Measurements from ENCODE around the gene BCS1L. TPM values are rescaled to one million over a fixed set of nuclear protein-coding genes. Genes with fewer than 3 reads are reported as not detected.

The BCS1L gene
- total RNA-seq, 2 experiments from 2014 or later = 55.2 to 67.6 TPM

DNA sequence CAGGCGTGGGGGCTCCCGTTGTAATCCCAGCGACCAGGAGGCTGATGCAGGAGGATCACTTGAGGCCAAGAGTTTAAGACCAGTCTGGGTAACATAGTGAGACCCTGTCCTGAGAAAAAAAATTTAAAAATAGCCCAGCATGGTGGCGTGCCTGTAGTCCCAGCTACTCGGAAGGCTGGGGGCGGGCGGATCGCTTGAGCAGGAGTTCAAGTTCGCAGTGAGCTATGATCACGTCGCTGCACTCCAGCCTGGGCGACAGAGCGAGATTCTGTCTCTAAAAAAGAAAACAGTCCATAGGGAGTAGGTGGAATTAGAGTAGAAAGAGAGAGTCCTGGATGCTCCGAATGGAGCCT lies 50.8 kb downstream of the BCS1L start:
- no peak for DNase-seq
- Mint-ChIP-seq H3K4me1 (peaks cover 51% of the 10 kb centered on the region), H3K4me3 (peak overlapping the region; percentile 90), H3K27me3 (peaks cover 8% of the 10 kb centered on the region), H3K9me3 (ENCODE audit: low read depth) (no peaks in the 10 kb centered on the region), H3K36me3 (peaks cover 2% of the 10 kb centered on the region), H3K27ac (no peak overlapping the region)
- CTCF ChIA-PET = interaction anchor here (0.6 to 3.2 kb wide), 24 partner anchors 8 to 584 kb away, joined by 3 to 24 read pairs (median 4); partner anchors contain the start of genes BCS1L, RNF25, STK36 and WNT10A
- ATAC-seq = no peak

DNA sequence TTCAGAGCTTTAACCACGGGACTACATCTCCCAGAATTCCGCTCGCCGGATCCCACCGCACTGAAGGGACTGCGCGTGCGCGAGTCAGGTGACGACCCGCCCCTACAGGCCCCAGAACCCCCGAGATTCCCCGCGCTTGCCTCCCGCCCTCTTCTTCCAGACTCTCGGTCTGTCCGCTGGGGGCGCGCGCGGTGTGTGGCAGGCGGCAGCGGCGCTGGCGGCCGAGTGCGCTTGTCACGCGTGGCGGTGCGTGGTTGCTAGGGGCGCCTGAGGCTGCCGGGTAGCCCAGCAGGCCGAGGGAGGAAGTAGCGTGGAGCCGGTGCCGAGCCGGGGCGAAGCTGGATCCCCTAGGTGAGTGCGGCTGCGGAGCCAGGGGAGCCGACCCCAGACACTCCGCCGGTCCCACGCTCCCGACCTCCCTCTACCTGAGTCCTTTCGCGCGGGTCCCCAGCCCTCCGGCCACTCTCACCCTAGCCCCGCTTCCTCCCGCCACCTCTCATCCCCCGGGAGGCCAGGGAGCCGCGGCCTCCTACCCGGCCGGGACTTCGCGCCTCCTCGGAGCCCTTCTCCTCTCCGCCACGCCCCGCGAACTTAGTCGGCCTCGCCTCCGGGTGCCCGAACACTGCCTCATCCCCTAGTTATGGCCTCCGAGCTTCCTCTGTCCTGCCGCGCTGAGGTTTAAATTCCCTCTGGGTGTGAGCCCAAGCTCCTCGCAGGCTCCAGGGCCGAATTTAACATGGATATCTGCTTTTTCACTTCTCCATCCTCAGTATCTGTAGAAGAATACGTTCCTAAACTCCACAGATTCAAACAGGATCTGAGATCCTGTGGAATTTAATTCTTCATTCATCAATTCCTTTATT lies 51.4 kb downstream of the BCS1L start, which contains the start of gene TTLL4:
TTLL4 (plus strand) TSS at position 149 of the 863 bp plus-strand sequence. CDS start 26,842 bp downstream, outside the sequence.
- Mint-ChIP-seq H3K4me3 (peak within 1 kb of the TSS; percentile 90), H3K9me3 (ENCODE audit: low read depth) (no peaks in the 10 kb centered on the region), H3K27ac (peak within 1 kb of the TSS; percentile 80), H3K4me1 (peaks cover 52% of the 10 kb centered on the region), H3K36me3 (peaks cover 4% of the 10 kb centered on the region), H3K27me3 (peaks cover 7% of the 10 kb centered on the region)
- DNase-seq (peak; percentile 98), ATAC-seq (peak; percentile 95)
- CTCF ChIA-PET = interaction anchor here (0.6 to 3.2 kb wide), 25 partner anchors 9 to 584 kb away, joined by 3 to 24 read pairs (median 4); partner anchors contain the start of genes BCS1L, RNF25, STK36 and WNT10A

DNA sequence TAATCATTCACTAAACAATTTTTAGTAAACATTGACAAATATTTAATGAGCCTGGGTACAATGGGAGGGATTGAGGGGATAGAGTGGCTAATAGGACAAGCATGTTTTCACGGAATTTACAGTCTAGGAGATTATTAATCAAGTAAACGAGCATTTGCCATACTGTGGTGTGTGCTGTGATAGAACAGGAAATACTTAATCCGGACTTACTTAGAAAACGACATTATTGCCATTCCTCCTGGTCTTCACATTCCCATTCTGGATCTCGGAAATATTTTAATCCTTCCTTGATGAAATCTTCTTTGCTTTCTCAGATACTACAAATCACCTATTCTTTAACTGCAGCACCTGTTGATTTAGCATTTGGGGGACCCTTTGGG lies 52.1 kb downstream of the BCS1L start:
- no peak for DNase-seq
- CTCF ChIA-PET = interaction anchor here (0.8 to 3.2 kb wide), 12 partner anchors 8 to 142 kb away, joined by 4 to 24 read pairs (median 8); partner anchors contain the start of genes BCS1L, RNF25, STK36 and ZNF142
- Mint-ChIP-seq H3K27ac (peak overlapping the region; percentile 80), H3K4me3 (peak overlapping the region; percentile 90), H3K27me3 (peaks cover 4% of the 10 kb centered on the region), H3K36me3 (peaks cover 5% of the 10 kb centered on the region), H3K9me3 (ENCODE audit: low read depth) (no peaks in the 10 kb centered on the region), H3K4me1 (peaks cover 52% of the 10 kb centered on the region)
- ATAC-seq = no peak

Other genes starting within 250 kb of the BCS1L start
- under 1 TPM in 1 of 2 experiments, not detected in 1; 0.73 TPM for gene VIL1, start 240.6 kb upstream of the BCS1L start, total RNA-seq
- gene USP37, start 91.3 kb upstream of the BCS1L start, total RNA-seq = 10 to 100 TPM; 33.7 to 37.6 TPM
- 100 to 1,000 TPM in 1 of 2 experiments, 10 to 100 TPM in 1; 82.5 to 111 TPM for gene CNOT9, start 90.8 kb upstream of the BCS1L start, total RNA-seq
- gene PLCD4, start 51.8 kb upstream of the BCS1L start, total RNA-seq = under 1 TPM; 0.30 to 0.53 TPM
- gene ZNF142, start 60 bp upstream of the BCS1L start, total RNA-seq = 10 to 100 TPM; 54.2 to 55.4 TPM
- 10 to 100 TPM; 22.0 to 25.7 TPM for gene RNF25, start 12.3 kb downstream of the BCS1L start, total RNA-seq
- 10 to 100 TPM; 16.8 to 22.4 TPM for gene STK36, start 12.4 kb downstream of the BCS1L start, total RNA-seq
- gene TTLL4, start 51.2 kb downstream of the BCS1L start, total RNA-seq = 10 to 100 TPM; 39.6 to 40.4 TPM
- gene CYP27A1, start 122.5 kb downstream of the BCS1L start, total RNA-seq = not detected
- gene PRKAG3, start 172.1 kb downstream of the BCS1L start, total RNA-seq = not detected
- not detected for gene WNT6, start 200.1 kb downstream of the BCS1L start, total RNA-seq
- under 1 TPM; 0.23 to 0.35 TPM for gene WNT10A, start 221.2 kb downstream of the BCS1L start, total RNA-seq